A673 (cell line): ENCODE measurements around the gene FRMD4A. TPM values are rescaled to one million over a fixed set of nuclear protein-coding genes. Genes with fewer than 3 reads are reported as not detected.
"Not testable (repeated sequence)": the region's sequence is repeated elsewhere in the genome, so short reads cannot be mapped to it uniquely, and the experiment has no call there.

Experiments
- BruUV-seq: library from RNA; stranded (reverse); fragments of 400-500 nt; replicated peaks from 2 replicates; lab custom pipeline; 2021; lab: Mats Ljungman, UMichigan
- CTCF ChIA-PET: fragments of 300-600 bp; sonication (Branson Sonifier 250); formaldehyde crosslinking; loops from one replicate; lab custom pipeline; 2022; ENCODE audit warnings: antibody characterized with exemption; lab: Charles Lee
- POLR2A ChIA-PET: fragments of 300-600 bp; sonication (Branson Sonifier 250); formaldehyde crosslinking; loops from one replicate; lab custom pipeline; 2022; ENCODE audit warnings: antibody characterized with exemption; ENCODE audit not compliant: low non-redundant PET; lab: Charles Lee
- DNase-seq: peaks from one replicate; pipeline ENCODE4 v3.0.0-alpha.2; 2015; ENCODE audit warnings: low spot score
- H3K27ac ChIP-seq: fragments of 200-600 bp; sonication (generic); 2 replicates; pipeline ENCODE4 v1.5.1; 2016; ENCODE audit warnings: mixed run types, low read depth, mild to moderate bottlenecking, mixed read lengths, antibody characterized with exemption, low read length; ENCODE audit not compliant: poor library complexity, severe bottlenecking
- H3K27me3 ChIP-seq: fragments of 200-600 bp; sonication (generic); replicated peaks from 2 replicates; pipeline ENCODE4 v1.6.1; 2017; ENCODE audit warnings: mixed run types, low read depth, mild to moderate bottlenecking, mixed read lengths, antibody characterized with exemption, low read length; ENCODE audit not compliant: insufficient read depth, poor library complexity
- H3K36me3 ChIP-seq: fragments of 200-600 bp; sonication (generic); 2 replicates; pipeline ENCODE4 v1.6.1; 2016; ENCODE audit warnings: mixed run types, mild to moderate bottlenecking, mixed read lengths, antibody characterized with exemption, low read length; ENCODE audit not compliant: insufficient read depth, poor library complexity, severe bottlenecking
- H3K4me1 ChIP-seq: fragments of 200-600 bp; sonication (generic); 2 replicates; pipeline ENCODE4 v1.6.1; 2017; ENCODE audit warnings: mixed run types, mild to moderate bottlenecking, mixed read lengths, antibody characterized with exemption, low read length; ENCODE audit not compliant: insufficient read depth, poor library complexity, severe bottlenecking
- H3K4me3 ChIP-seq: fragments of 200-600 bp; sonication (generic); 2 replicates; pipeline ENCODE4 v1.5.1; 2016; ENCODE audit warnings: low read depth, mixed run types, mild to moderate bottlenecking, mixed read lengths, low read length; ENCODE audit not compliant: poor library complexity, severe bottlenecking
- H3K9me3 ChIP-seq: fragments of 200-600 bp; sonication (generic); 2 replicates; pipeline ENCODE4 v1.6.1; 2016; ENCODE audit warnings: mixed run types, low read depth, mild to moderate bottlenecking, mixed read lengths, antibody characterized with exemption, low read length; ENCODE audit not compliant: poor library complexity, severe bottlenecking
- CTCF ChIP-seq: fragments of 300-800, 200-600 bp; sonication (generic); conservative IDR thresholded peaks from 2 replicates; pipeline ENCODE4 v1.5.1; 2017; ENCODE audit warnings: low read depth, mild to moderate bottlenecking, antibody characterized with exemption, low read length, moderate library complexity, mixed read lengths
- EZH2 ChIP-seq: fragments of 200-600 bp; sonication (generic); IDR thresholded peaks from 2 replicates; pipeline ENCODE4 v1.6.1; 2017; ENCODE audit warnings: borderline replicate concordance, low read depth, mild to moderate bottlenecking, mixed read lengths, antibody characterized with exemption, low read length; ENCODE audit not compliant: poor library complexity, severe bottlenecking
- intact Hi-C: fragments of 100-400 bp; cut with micrococcal nuclease; formaldehyde crosslinking; loops from one replicate; pipeline ENCODE4 v1.10.0; 2022; ENCODE audit not compliant: unreplicated experiment
- total RNA-seq: library from RNA; stranded (reverse); gene quantifications from 2 replicates; pipeline ENCODE4 v1.2.3, GENCODE V29; 2021

The FRMD4A gene
- total RNA-seq, 1 experiment from 2014 or later = 26.3 TPM

- no peaks in the 10 kb centered on the region for H3K36me3 ChIP-seq
- ChIA-PET CTCF (no interaction called here), POLR2A (no interaction called here)
- H3K4me1 ChIP-seq = no peaks in the 10 kb centered on the region
- peaks cover 6% of the 10 kb centered on the region for H3K27me3 ChIP-seq
- no peak for DNase-seq
- no peak for TF ChIP-seq CTCF
- TF ChIP-seq EZH2 = no peak
- H3K27ac ChIP-seq = no peak overlapping the region
- BruUV-seq = no TSS peak
- intact Hi-C loops = no loop called here
- no peak overlapping the region for H3K4me3 ChIP-seq
- H3K9me3 ChIP-seq = no peaks in the 10 kb centered on the region
Measured at GRCh38 chr10:13831711-13832141, 499.0 kb downstream of the FRMD4A start.

- TF ChIP-seq EZH2 (no peak), CTCF (peak; percentile 42)
- Histone ChIP-seq H3K27me3 (peaks cover 6% of the 10 kb centered on the region), H3K4me1 (no peaks in the 10 kb centered on the region), H3K27ac (no peak overlapping the region), H3K36me3 (no peaks in the 10 kb centered on the region), H3K9me3 (no peaks in the 10 kb centered on the region), H3K4me3 (no peak overlapping the region)
- ChIA-PET POLR2A (no interaction called here), CTCF (no interaction called here)
- no peak for DNase-seq
- intact Hi-C loops = no loop called here
- BruUV-seq = no TSS peak
Measured at GRCh38 chr10:13830385-13830784, 500.3 kb downstream of the FRMD4A start.

- no peak for DNase-seq
- intact Hi-C loops = no loop called here
- H3K27ac ChIP-seq = no peak overlapping the region
- H3K4me3 ChIP-seq = no peak overlapping the region
- H3K4me1 ChIP-seq = no peaks in the 10 kb centered on the region
- BruUV-seq = no TSS peak
- ChIA-PET POLR2A (no interaction called here), CTCF (no interaction called here)
- peaks cover 6% of the 10 kb centered on the region for H3K27me3 ChIP-seq
- H3K9me3 ChIP-seq = no peaks in the 10 kb centered on the region
- TF ChIP-seq CTCF (no peak), EZH2 (no peak)
- no peaks in the 10 kb centered on the region for H3K36me3 ChIP-seq
Measured at GRCh38 chr10:13829790-13830189, 500.9 kb downstream of the FRMD4A start.

GRCh38 chr10:13828284-13828683 is 502.4 kb downstream of the FRMD4A start:
- H3K36me3 ChIP-seq, BruUV-seq, H3K9me3 ChIP-seq, H3K27ac ChIP-seq, H3K27me3 ChIP-seq, DNase-seq, intact Hi-C loops, H3K4me3 ChIP-seq, H3K4me1 ChIP-seq, POLR2A ChIA-PET, CTCF ChIA-PET: not testable (repeated sequence)
